H1 (cell line): ENCODE measurements around the gene CDC37. TPM values are rescaled to one million over a fixed set of nuclear protein-coding genes. Genes with fewer than 3 reads are reported as not detected.

Experiments
- CTCF ChIA-PET: fragments of 300-600 bp; sonication (Branson Sonifier 250); formaldehyde crosslinking; loops from one replicate; lab custom pipeline; 2021; ENCODE audit not compliant: partially characterized antibody; lab: Charles Lee
- POLR2A ChIA-PET: fragments of 300-600 bp; sonication (Branson Sonifier 250); formaldehyde crosslinking; loops from one replicate; lab custom pipeline; 2021; ENCODE audit warnings: inconsistent platforms; ENCODE audit not compliant: partially characterized antibody; lab: Charles Lee
- DNase-seq, 2 experiments: peaks; one replicate each; pipeline versions ENCODE4 v3.0.0 to v3.0.0-alpha.2; 2010 to 2022; ENCODE audit warnings: low spot score in 2 of 2, low read depth in 1 of 2, mixed read lengths in 1 of 2
- FAIRE-seq: peaks from 2 replicates; lab custom pipeline; 2011; peaks lifted over from hg19 to GRCh38; lab: Jason Lieb, UNC
- H2AFZ ChIP-seq: 2 replicates; pipeline ENCODE4 v1.8.1; 2012; ENCODE audit warnings: low read length, inconsistent platforms
- H2AK5ac ChIP-seq: 2 replicates; pipeline ENCODE4 v1.6.1; 2013; ENCODE audit warnings: low read depth, low read length
- H2BK120ac ChIP-seq: replicated peaks from 2 replicates; pipeline ENCODE3; 2013; ENCODE audit warnings: low read depth, low read length, inconsistent platforms
- H2BK12ac ChIP-seq: 2 replicates; pipeline ENCODE4 v1.6.1; 2013; ENCODE audit warnings: low read depth, low read length
- H2BK15ac ChIP-seq: 2 replicates; pipeline ENCODE4 v1.6.1; 2013; ENCODE audit warnings: low read length
- H2BK20ac ChIP-seq: 2 replicates; pipeline ENCODE4 v1.6.1; 2013; ENCODE audit warnings: low read length
- H2BK5ac ChIP-seq: 2 replicates; pipeline ENCODE4 v1.6.1; 2013; ENCODE audit warnings: low read depth, low read length
- H3K14ac ChIP-seq: 2 replicates; pipeline ENCODE4 v1.6.1; 2013; ENCODE audit warnings: inconsistent platforms; ENCODE audit not compliant: insufficient read length
- H3K18ac ChIP-seq: 2 replicates; pipeline ENCODE4 v1.6.1; 2013; ENCODE audit warnings: low read length; ENCODE audit errors: extremely low read depth
- H3K23ac ChIP-seq: 2 replicates; pipeline ENCODE4 v1.6.1; 2013; ENCODE audit warnings: inconsistent platforms; ENCODE audit not compliant: insufficient read length
- H3K23me2 ChIP-seq: 2 replicates; pipeline ENCODE4 v1.6.1; 2013; ENCODE audit warnings: low read depth, low read length
- H3K27ac ChIP-seq: 2 replicates; pipeline ENCODE4 v1.6.1; 2011; ENCODE audit warnings: low read depth, low read length, inconsistent platforms
- H3K27me3 ChIP-seq, 4 experiments: replicated peaks in 1 of 4; 1 replicate in 1 of 4; 2 replicates in 3 of 4; pipeline versions ENCODE4 v1.6.1 to v1.8.1; 2011 to 2013; ENCODE audit warnings: low read length in 3 of 4, mild to moderate bottlenecking in 3 of 4, inconsistent platforms in 2 of 4, mixed read lengths in 2 of 4, moderate library complexity in 1 of 4; ENCODE audit not compliant: control insufficient read depth in 3 of 4, insufficient read depth in 3 of 4; ENCODE audit errors: extremely low read depth in 1 of 4
- H3K36me3 ChIP-seq, 4 experiments: 2 replicates each; pipeline versions ENCODE4 v1.6.1 to v1.8.1; 2011 to 2013; ENCODE audit warnings: mild to moderate bottlenecking in 4 of 4, low read length in 3 of 4, moderate library complexity in 2 of 4, control low read depth in 1 of 4, inconsistent platforms in 1 of 4; ENCODE audit not compliant: insufficient read depth in 4 of 4, control insufficient read depth in 2 of 4
- H3K4ac ChIP-seq: replicated peaks from 2 replicates; pipeline ENCODE3; 2013; ENCODE audit warnings: low read length, low read depth, mixed read lengths, inconsistent platforms; ENCODE audit not compliant: insufficient read length
- H3K4me1 ChIP-seq, 4 experiments: replicated peaks in 1 of 4; 1 replicate in 1 of 4; 2 replicates in 3 of 4; pipeline versions ENCODE4 v1.6.1 to v1.8.1; 2011 to 2013; ENCODE audit warnings: low read length in 3 of 4, inconsistent platforms in 2 of 4, mixed read lengths in 1 of 4; ENCODE audit not compliant: insufficient read depth in 4 of 4, control insufficient read depth in 3 of 4
- H3K4me2 ChIP-seq, 2 experiments: 2 replicates each; pipeline versions ENCODE4 v1.6.1 to v1.8.1; 2011 to 2013; ENCODE audit warnings: low read depth in 2 of 2, low read length in 2 of 2, control low read depth in 1 of 2, inconsistent platforms in 1 of 2, mild to moderate bottlenecking in 1 of 2; ENCODE audit not compliant: insufficient read depth in 1 of 2
- H3K4me3 ChIP-seq, 4 experiments: fragments of 200-600, 300-600 bp in 1 of 4; sonication (generic), shearing (Covaris generic), sonication (Bioruptor Twin) in 1 of 4; 2 replicates each; pipeline versions ENCODE4 v1.5.1 to v1.8.1; 2011 to 2016; ENCODE audit warnings: low read length in 4 of 4, low read depth in 3 of 4, control low read depth in 2 of 4, inconsistent platforms in 2 of 4, mild to moderate bottlenecking in 2 of 4, mixed read lengths in 1 of 4, moderate library complexity in 1 of 4; ENCODE audit not compliant: insufficient read depth in 2 of 4; ENCODE audit errors: extremely low read depth in 1 of 4
- H3K56ac ChIP-seq: replicated peaks from 2 replicates; pipeline ENCODE3; 2013; ENCODE audit warnings: low read depth, mild to moderate bottlenecking, mixed read lengths, low read length, inconsistent platforms; ENCODE audit not compliant: insufficient read length
- H3K79me1 ChIP-seq: 2 replicates; pipeline ENCODE4 v1.6.1; 2013; ENCODE audit warnings: low read depth, low read length, control low read depth
- H3K79me2 ChIP-seq, 2 experiments: 2 replicates each; pipeline versions ENCODE4 v1.6.1 to v1.8.1; 2012 to 2013; ENCODE audit warnings: low read length in 2 of 2, mild to moderate bottlenecking in 2 of 2, inconsistent platforms in 1 of 2; ENCODE audit not compliant: insufficient read depth in 2 of 2, control insufficient read depth in 1 of 2
- H3K9ac ChIP-seq, 4 experiments: replicated peaks in 1 of 4; 1 replicate in 1 of 4; 2 replicates in 3 of 4; pipeline versions ENCODE4 v1.6.1 to v1.8.1; 2011 to 2013; ENCODE audit warnings: low read depth in 3 of 4, low read length in 3 of 4, control low read depth in 2 of 4, mild to moderate bottlenecking in 2 of 4, moderate library complexity in 2 of 4, inconsistent platforms in 1 of 4; ENCODE audit errors: extremely low read depth in 1 of 4
- H3K9me3 ChIP-seq, 2 experiments: 2 replicates each; pipeline versions ENCODE4 v1.6.1 to v1.8.1; 2012 to 2013; ENCODE audit warnings: mild to moderate bottlenecking in 2 of 2, moderate library complexity in 2 of 2, control low read depth in 1 of 2, inconsistent platforms in 1 of 2, low read depth in 1 of 2, low read length in 1 of 2, mixed read lengths in 1 of 2; ENCODE audit not compliant: insufficient read depth in 2 of 2
- H4K20me1 ChIP-seq, 2 experiments: replicated peaks in 1 of 2; 2 replicates each; pipeline versions ENCODE3 to v1.8.1; 2011 to 2013; ENCODE audit warnings: inconsistent platforms in 2 of 2, low read length in 2 of 2, mild to moderate bottlenecking in 1 of 2; ENCODE audit not compliant: insufficient read depth in 2 of 2, control insufficient read depth in 1 of 2
- H4K5ac ChIP-seq: 2 replicates; pipeline ENCODE4 v1.6.1; 2013; ENCODE audit warnings: low read length, low read depth, mixed read lengths, inconsistent platforms; ENCODE audit not compliant: insufficient read length
- H4K8ac ChIP-seq: 2 replicates; pipeline ENCODE4 v1.8.0; 2013; ENCODE audit warnings: mild to moderate bottlenecking, moderate library complexity, low read length, inconsistent platforms; ENCODE audit not compliant: insufficient read depth; ENCODE audit errors: extremely low read depth
- H4K91ac ChIP-seq: replicated peaks from 2 replicates; pipeline ENCODE3; 2013; ENCODE audit warnings: low read length, mixed read lengths, inconsistent platforms; ENCODE audit not compliant: insufficient read length
- TEAD4 ChIP-seq: IDR thresholded peaks from 2 replicates; pipeline ENCODE4 v1.6.1; 2012; ENCODE audit warnings: low read depth, low read length, inconsistent platforms, mixed read lengths
- WGBS, 2 experiments: shearing (Covaris generic) in 1 of 2; methylation state at CpG; one replicate each; pipeline versions ENCODE4 v1.1.6 to v1.1.7; 2013 to 2015; ENCODE audit warnings: low lambda C conversion rate in 2 of 2, mixed read lengths in 2 of 2, inconsistent platforms in 1 of 2, low coverage in 1 of 2, missing lambda C conversion rate in 1 of 2; ENCODE audit not compliant: insufficient replicate concordance in 2 of 2, insufficient coverage in 1 of 2, insufficient read length in 1 of 2; ENCODE audit errors: extremely low coverage in 1 of 2, missing lambda C conversion rate in 1 of 2; 5-methylcytosine and 5-hydroxymethylcytosine counted together
- polyA plus RNA-seq, 7 experiments: library from polyadenylated mRNA; depleted of rRNA in 3 of 7; stranded (reverse) in 5 of 7; unstranded in 2 of 7; fragments of >200 nt in 5 of 7; fragments of 200-250 nt in 2 of 7; gene quantifications; 1 replicate in 5 of 7; 2 replicates in 1 of 7; 4 replicates in 1 of 7; pipeline versions ENCODE4 v1.2.1 to v1.2.3, GENCODE V29; 2011 to 2013; ENCODE audit warnings: missing spikeins in 2 of 7, mixed read lengths in 2 of 7
- total RNA-seq: library from RNA; stranded (reverse); fragmentation: NEBNext Ultra II Directional; extraction: Animal tissue kit (Norgen Biotek cat#: 25700); gene quantifications from 2 replicates; pipeline ENCODE4 v1.2.1, GENCODE V29; 2021

The CDC37 gene
- total and polyA plus RNA-seq, 2 of the 8 experiments (the other 6 are each of a cell fraction or from before 2014, with no cell fraction given) = 162 to 181 TPM

- H3K4ac ChIP-seq = no peak overlapping the region
- no peak overlapping the region for H3K18ac ChIP-seq
- WGBS, 2 experiments = 97% methylated on average over 4 of the region's 8 CpGs; no CpG with 5 or more reads in 1 of the 2 experiments
- H3K9ac ChIP-seq = no peak overlapping the region
- H3K4me1 ChIP-seq = peaks cover 0 to 2% (median under 1%) of the 10 kb centered on the region in 4 experiments; a peak in 3 of 7 replicates
- peaks cover 9 to 35% of the 10 kb centered on the region in 2 experiments for H4K20me1 ChIP-seq
- H3K4me2 ChIP-seq = no peak overlapping the region
- H2BK5ac ChIP-seq = no peak overlapping the region
- H2BK120ac ChIP-seq = no peak overlapping the region
- no peak overlapping the region for H3K56ac ChIP-seq
- POLR2A ChIA-PET = interaction anchor here (0.7 to 2.1 kb wide), 7 partner anchors 9 to 148 kb away, joined by 3 to 5 read pairs (median 4); no protein-coding TSS in a partner anchor
- no peak overlapping the region for H4K5ac ChIP-seq
- peaks cover 16% of the 10 kb centered on the region for H3K23me2 ChIP-seq
- H2AK5ac ChIP-seq = no peak overlapping the region
- H3K27ac ChIP-seq = no peak overlapping the region
- H3K27me3 ChIP-seq = peaks cover 0 to 3% (median 1%) of the 10 kb centered on the region in 4 experiments; a peak in 3 of 7 replicates
- FAIRE-seq (no peak), DNase-seq (no peak)
- no peak overlapping the region for H3K23ac ChIP-seq
- H3K14ac ChIP-seq = no peak overlapping the region
- H2AFZ ChIP-seq = no peak overlapping the region
- H3K9me3 ChIP-seq = no peaks in the 10 kb centered on the region
- H2BK20ac ChIP-seq = no peak overlapping the region
- H2BK12ac ChIP-seq = no peak overlapping the region
- H3K36me3 ChIP-seq = peaks cover 0 to 15% (median 7%) of the 10 kb centered on the region in 4 experiments; a peak in 6 of 8 replicates
- H2BK15ac ChIP-seq = no peak overlapping the region
- no peak overlapping the region for H3K4me3 ChIP-seq
- CTCF ChIA-PET = interaction anchor here (0.6 to 10.5 kb wide), 11 partner anchors 9 to 150 kb away, joined by 3 to 172 read pairs (median 3); partner anchors contain the start of gene ICAM1
- TF ChIP-seq TEAD4 = no peak
- H4K91ac ChIP-seq = no peak overlapping the region
- H4K8ac ChIP-seq = no peak overlapping the region
- H3K79me2 ChIP-seq = peaks cover 17 to 59% of the 10 kb centered on the region in 2 experiments
- H3K79me1 ChIP-seq = peaks cover 10% of the 10 kb centered on the region
Observed at GRCh38 chr19:10399878-10400277, 3.5 kb downstream of the CDC37 start.
